ENCODE measurements around the gene MTR.

Gene MTR

GRCh38 chr1:236806634-236807033 is 11.5 kb downstream of the MTR start:
- in situ Hi-C loops (cut with MboI; ENCODE audit: low pct_unique_long_range_greater_than_20kb, low sequenced_read_pairs, unreplicated experiment) = no loop called here
- TF ChIP-seq CTCF (IDR thresholded peaks at IDR 0.05; ENCODE audit: extremely low read depth, insufficient read depth, missing control alignments) = no peak
- no peak for DNase-seq (ENCODE audit: low spot score)

GRCh38 chr1:236808005-236808404 is 12.9 kb downstream of the MTR start:
- in situ Hi-C loops (cut with MboI; ENCODE audit: low pct_unique_long_range_greater_than_20kb, low sequenced_read_pairs, unreplicated experiment) = no loop called here
- no peak for TF ChIP-seq CTCF (IDR thresholded peaks at IDR 0.05; ENCODE audit: extremely low read depth, insufficient read depth, missing control alignments)
- DNase-seq (ENCODE audit: low spot score) = no peak

DNA sequence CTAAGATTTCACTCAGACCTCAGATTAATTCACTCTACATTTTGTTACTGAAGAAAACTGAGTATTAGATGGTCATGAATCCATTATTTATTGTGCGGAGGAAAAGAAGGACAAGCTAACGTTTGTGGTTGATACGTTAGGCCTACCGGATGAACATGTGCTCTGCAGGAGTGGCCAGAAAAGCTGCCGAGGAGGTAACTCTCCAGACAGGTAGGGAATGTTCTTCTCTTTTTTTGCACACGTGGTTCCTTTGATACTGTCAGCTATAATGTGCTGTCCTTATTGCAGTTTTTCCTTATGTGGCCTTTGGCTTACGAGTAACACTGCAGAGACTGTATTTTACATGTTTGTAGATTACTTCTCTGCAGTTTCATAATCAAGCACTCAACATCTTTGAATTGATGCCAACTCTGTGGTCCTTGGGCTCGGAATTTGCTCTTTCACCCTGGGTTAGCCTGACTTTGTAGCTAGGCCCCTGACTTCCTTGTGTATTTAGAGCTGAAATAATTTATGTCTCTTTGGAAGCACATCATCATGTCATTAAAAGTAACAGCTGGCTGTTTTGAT is 13.6 kb downstream of the MTR start:
- no peak for TF ChIP-seq CTCF (IDR thresholded peaks at IDR 0.05; ENCODE audit: extremely low read depth, insufficient read depth, missing control alignments)
- in situ Hi-C loops (cut with MboI; ENCODE audit: low pct_unique_long_range_greater_than_20kb, low sequenced_read_pairs, unreplicated experiment) = no loop called here
- DNase-seq (ENCODE audit: low spot score) = no peak

DNA sequence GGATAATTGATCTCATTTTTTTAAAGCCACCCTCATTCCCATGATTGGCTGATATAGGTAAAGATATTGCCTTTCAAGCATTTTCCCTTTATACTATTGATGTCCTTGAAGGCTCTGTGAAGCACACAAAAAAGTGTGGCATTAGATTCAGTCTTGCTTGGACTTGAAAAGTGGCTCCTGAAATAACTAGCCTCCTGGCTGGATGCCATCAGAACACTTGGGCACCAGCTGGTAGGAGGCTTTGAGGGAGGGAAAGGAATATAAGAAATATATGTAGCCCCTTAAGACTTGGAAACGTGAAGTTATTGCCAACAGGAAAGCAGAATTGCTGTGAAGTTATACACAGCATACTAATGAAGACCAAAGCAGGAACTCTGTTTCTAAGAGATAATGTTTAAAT is 14.1 kb downstream of the MTR start:
- in situ Hi-C loops (cut with MboI; ENCODE audit: low pct_unique_long_range_greater_than_20kb, low sequenced_read_pairs, unreplicated experiment) = no loop called here
- TF ChIP-seq CTCF (IDR thresholded peaks at IDR 0.05; ENCODE audit: extremely low read depth, insufficient read depth, missing control alignments) = no peak
- DNase-seq (ENCODE audit: low spot score) = no peak

- no peak for DNase-seq (ENCODE audit: low spot score)
- TF ChIP-seq CTCF (IDR thresholded peaks at IDR 0.05; ENCODE audit: extremely low read depth, insufficient read depth, missing control alignments) = no peak
- in situ Hi-C loops (cut with MboI; ENCODE audit: low pct_unique_long_range_greater_than_20kb, low sequenced_read_pairs, unreplicated experiment) = no loop called here
Observed at GRCh38 chr1:236810018-236810417, 14.9 kb downstream of the MTR start.

GRCh38 chr1:236812334-236813030 is 17.4 kb downstream of the MTR start:
- DNase-seq (ENCODE audit: low spot score) = no peak
- TF ChIP-seq CTCF (IDR thresholded peaks at IDR 0.05; ENCODE audit: extremely low read depth, insufficient read depth, missing control alignments) = no peak
- in situ Hi-C loops (cut with MboI; ENCODE audit: low pct_unique_long_range_greater_than_20kb, low sequenced_read_pairs, unreplicated experiment) = no loop called here
